ENCODE results near the gene TMEM163. TPM values are rescaled to one million over a fixed set of nuclear protein-coding genes. Genes with fewer than 3 reads are reported as not detected.

TMEM163 gene
- total RNA-seq, 1 experiment from 2014 or later: 0.12 TPM

- intact Hi-C loops (cut with micrococcal nuclease): no loop called here
- Histone ChIP-seq H3K4me1 (ENCODE audit: control insufficient read depth in 1 of 2, insufficient read depth in 2 of 2, low read length in 2 of 2) (no peaks in the 10 kb centered on the region; a peak in 1 of 4 replicates), H2AFZ (ENCODE audit: low read depth, low read length, poor library complexity, severe bottlenecking) (no peak overlapping the region), H3K36me3 (ENCODE audit: control insufficient read depth in 1 of 2, insufficient read depth in 2 of 2, low read length in 2 of 2) (no peaks in the 10 kb centered on the region), H3K79me2 (ENCODE audit: insufficient read depth, low read length) (no peaks in the 10 kb centered on the region), H3K9ac (ENCODE audit: low read length) (no peak overlapping the region), H3K4me3 (replicated peaks in 1 of 2; ENCODE audit: low read depth in 1 of 2, low read length in 2 of 2) (no peak overlapping the region), H3K9me2 (ENCODE audit: insufficient read depth) (no peaks in the 10 kb centered on the region), H3K4me2 (ENCODE audit: low read length) (no peak overlapping the region), H4K20me1 (ENCODE audit: insufficient read depth) (no peaks in the 10 kb centered on the region), H3K9me3 (ENCODE audit: control insufficient read depth in 1 of 2, insufficient read depth in 1 of 2, low read depth in 1 of 2, low read length in 2 of 2) (no peaks in the 10 kb centered on the region), H3K27ac (ENCODE audit: low read depth, low read length) (no peak overlapping the region), H3K27me3 (ENCODE audit: insufficient read depth, low read length) (peaks cover 27% of the 10 kb centered on the region)
- ChIA-PET CTCF (interaction anchor here (1.0 to 1.2 kb wide), 2 partner anchors 30 kb away, joined by 3 read pairs; no protein-coding TSS in a partner anchor), RAD21 (ENCODE audit: low non-redundant PET in 1 of 2, low total read pairs in 2 of 2, uncharacterized antibody in 2 of 2, unreplicated experiment in 2 of 2) (no interaction called here), POLR2A (no interaction called here)
- no peak for DNase-seq (ENCODE audit: low read depth, low spot score)
- no peak for ATAC-seq
- TF ChIP-seq JUND (IDR thresholded peaks at IDR 0.05) (no peak), ATF3 (IDR thresholded peaks at IDR 0.05) (no peak), MAX (IDR thresholded peaks at IDR 0.05) (no peak), TCF7L2 (IDR thresholded peaks at IDR 0.05; ENCODE audit: borderline replicate concordance, extremely low read depth, insufficient read depth, insufficient read length) (no peak), CEBPB (IDR thresholded peaks at IDR 0.05; ENCODE audit: low read depth) (no peak), ZFX (IDR thresholded peaks at IDR 0.05) (no peak), ZBTB33 (IDR thresholded peaks at IDR 0.05; ENCODE audit: extremely low read depth, insufficient replicate concordance, low read length) (no peak), SIN3A (IDR thresholded peaks at IDR 0.05; ENCODE audit: low read depth) (no peak), EGR1 (IDR thresholded peaks at IDR 0.05; ENCODE audit: low read depth) (no peak), CBX3 (IDR thresholded peaks at IDR 0.05; ENCODE audit: low read depth) (no peak), SP1 (IDR thresholded peaks at IDR 0.05; ENCODE audit: low read depth) (no peak), YY1 (IDR thresholded peaks at IDR 0.05; ENCODE audit: extremely low read depth, insufficient replicate concordance, low read depth, low read length) (no peak)
- no TSS peak for BruUV-seq (replicated peaks)
Measured at GRCh38 chr2:134490559-134490958, 228.2 kb downstream of the TMEM163 start.

All from HCT116 (cell line).